Stimulated activated memory B cell treated with anti-CD40 and anti-IgM and Interleukin-4, amounts not matched to agents 10 μg/mL and 1 μg/mL and 100 μg/mL, for 72 hours (primary cell): ENCODE results near the gene HOXA11.

Source experiments
- ATAC-seq: fragments of 150-1000 bp; cut with Tn5 transposase; 2 replicates; pipeline ENCODE4 v1.10.0; 2021
- H3K27ac Mint-ChIP-seq: one replicate; pipeline ENCODE4 v1.8.0; 2022; ENCODE audit warnings: mild to moderate bottlenecking, mixed read lengths
- H3K27me3 Mint-ChIP-seq: one replicate; pipeline ENCODE4 v1.8.0; 2022; ENCODE audit warnings: mixed read lengths
- H3K36me3 Mint-ChIP-seq: one replicate; pipeline ENCODE4 v1.8.0; 2022; ENCODE audit warnings: mixed read lengths
- H3K4me1 Mint-ChIP-seq: one replicate; pipeline ENCODE4 v1.8.0; 2022; ENCODE audit warnings: mixed read lengths
- H3K4me3 Mint-ChIP-seq: one replicate; pipeline ENCODE4 v1.8.0; 2022; ENCODE audit warnings: mild to moderate bottlenecking, moderate library complexity, mixed read lengths
- H3K9me3 Mint-ChIP-seq: one replicate; pipeline ENCODE4 v1.8.0; 2022; ENCODE audit warnings: mixed read lengths

HOXA11 gene

DNA sequence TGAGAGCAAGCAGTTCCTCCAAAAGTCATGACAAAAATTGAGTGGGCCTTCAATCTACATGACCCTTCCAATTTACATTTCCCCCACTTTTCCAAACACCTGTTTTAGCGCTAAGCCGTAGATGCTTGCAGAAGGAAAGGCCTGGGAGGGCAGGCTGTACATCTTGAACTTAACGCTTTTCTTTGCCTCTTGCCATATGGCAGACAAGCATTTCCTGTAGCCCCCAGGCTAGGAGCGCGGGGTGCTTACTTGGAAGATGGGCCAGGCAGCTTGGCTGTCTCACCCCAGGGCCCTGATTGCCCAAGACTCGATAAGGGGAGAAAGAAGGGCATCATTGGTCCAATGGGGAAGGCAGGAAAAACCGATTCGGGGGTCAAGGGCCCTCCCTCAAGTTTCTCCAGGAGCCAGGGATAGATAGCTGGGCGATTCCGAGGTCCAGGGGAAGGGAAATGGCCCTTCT, 12.7 kb downstream of the HOXA11 start:
- Mint-ChIP-seq H3K4me3 (peak overlapping the region; percentile 47), H3K9me3 (no peaks in the 10 kb centered on the region), H3K27me3 (peaks cover 83% of the 10 kb centered on the region), H3K4me1 (peaks cover 25% of the 10 kb centered on the region), H3K36me3 (no peaks in the 10 kb centered on the region), H3K27ac (no peak overlapping the region)
- no peak for ATAC-seq

DNA sequence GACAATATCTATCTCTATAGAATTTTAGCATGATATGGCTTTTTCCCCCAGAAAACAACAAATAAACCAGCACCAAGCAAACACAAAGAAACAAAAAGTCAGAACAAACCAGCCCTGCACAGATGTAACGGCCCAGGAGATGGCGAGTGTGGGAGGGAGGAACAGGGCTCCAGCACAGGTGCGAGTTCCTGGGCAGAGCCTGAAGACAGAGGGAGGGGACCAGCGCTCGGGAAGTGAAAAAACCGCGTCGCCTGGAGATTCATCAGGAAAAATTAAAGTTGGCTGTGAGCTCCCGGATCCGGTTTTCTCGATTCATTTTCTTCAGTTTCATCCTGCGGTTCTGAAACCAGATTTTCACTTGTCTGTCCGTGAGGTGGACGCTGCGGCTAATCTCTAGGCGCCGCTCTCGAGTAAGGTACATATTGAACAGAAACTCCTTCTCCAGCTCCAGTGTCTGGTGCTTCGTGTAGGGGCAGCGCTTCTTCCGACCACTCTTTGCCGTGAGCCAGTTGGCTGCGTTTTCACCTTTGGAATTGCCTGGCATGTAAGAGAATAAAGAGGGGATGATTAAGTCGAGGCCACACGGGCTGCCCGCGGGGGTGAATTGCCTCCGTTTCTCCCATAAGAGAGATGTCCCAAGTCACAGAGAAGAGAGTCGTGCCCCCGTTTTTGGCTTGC, 13.3 kb downstream of the HOXA11 start:
- Mint-ChIP-seq H3K4me1 (peaks cover 25% of the 10 kb centered on the region), H3K36me3 (no peaks in the 10 kb centered on the region), H3K27ac (no peak overlapping the region), H3K9me3 (no peaks in the 10 kb centered on the region), H3K27me3 (peaks cover 83% of the 10 kb centered on the region), H3K4me3 (no peak overlapping the region)
- no peak for ATAC-seq

DNA sequence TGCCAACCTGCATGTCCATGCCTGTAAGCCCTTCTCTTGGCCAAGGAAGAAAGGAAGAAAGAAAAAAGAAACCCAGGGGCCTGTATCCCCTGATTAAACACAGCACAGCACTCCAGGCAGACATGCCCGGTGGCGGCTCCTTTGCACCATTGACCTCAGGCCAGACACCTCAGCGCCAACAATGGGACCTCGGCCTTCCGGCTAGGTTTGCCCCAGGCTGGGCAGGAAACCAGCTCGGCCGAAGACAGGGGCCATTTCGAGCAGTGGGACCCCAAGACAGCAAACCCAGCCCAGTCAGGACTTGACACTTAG, 13.8 kb downstream of the HOXA11 start:
- Mint-ChIP-seq H3K27me3 (peaks cover 80% of the 10 kb centered on the region), H3K4me3 (no peak overlapping the region), H3K27ac (no peak overlapping the region), H3K9me3 (no peaks in the 10 kb centered on the region), H3K4me1 (peaks cover 25% of the 10 kb centered on the region), H3K36me3 (no peaks in the 10 kb centered on the region)
- ATAC-seq: no peak

DNA sequence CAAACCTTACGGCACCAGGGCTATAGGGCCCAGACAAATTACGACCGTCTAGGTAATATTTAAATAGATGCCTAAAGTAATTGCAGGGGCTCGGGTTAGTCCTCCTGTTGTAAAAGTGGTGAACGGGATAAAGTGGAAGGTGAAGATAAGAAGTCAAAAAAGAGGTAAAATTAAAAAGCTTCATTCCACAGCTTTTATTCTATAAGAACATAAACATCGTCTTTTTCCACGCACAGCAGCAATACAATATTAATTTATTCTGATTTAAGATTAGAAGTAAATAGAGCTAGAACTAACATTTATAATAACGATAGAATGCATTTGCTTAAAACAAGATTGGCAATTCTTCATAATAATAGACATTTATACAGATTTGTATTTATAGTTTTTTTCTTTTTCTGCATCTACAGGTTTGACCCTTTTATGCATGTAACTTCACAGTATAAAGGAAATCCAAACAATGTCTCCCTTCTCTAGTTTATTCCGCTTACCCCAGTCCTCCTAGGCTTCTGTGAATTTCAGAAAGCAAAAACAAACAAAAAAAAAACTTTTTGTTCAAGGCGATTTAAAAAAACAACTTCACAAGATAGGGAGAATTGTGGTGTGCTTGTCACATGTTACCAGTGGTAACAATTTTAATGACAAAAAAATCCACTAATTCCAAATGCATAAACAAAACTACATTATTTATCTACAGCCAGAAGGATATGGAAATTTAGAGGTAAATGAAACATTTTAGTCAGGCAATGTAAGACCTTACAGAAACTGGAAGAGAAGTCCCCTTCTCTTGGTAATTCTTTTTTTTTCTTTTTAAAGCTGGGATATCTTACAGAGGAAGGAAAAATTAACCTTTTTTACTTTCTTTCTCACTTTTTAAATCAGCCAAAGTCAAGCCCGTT, 14.4 kb downstream of the HOXA11 start:
- no peak for ATAC-seq
- no peaks in the 10 kb centered on the region for H3K36me3 Mint-ChIP-seq
- H3K4me3 Mint-ChIP-seq: no peak overlapping the region
- H3K4me1 Mint-ChIP-seq: peaks cover 25% of the 10 kb centered on the region
- no peak overlapping the region for H3K27ac Mint-ChIP-seq
- no peaks in the 10 kb centered on the region for H3K9me3 Mint-ChIP-seq
- H3K27me3 Mint-ChIP-seq: peaks cover 74% of the 10 kb centered on the region

DNA sequence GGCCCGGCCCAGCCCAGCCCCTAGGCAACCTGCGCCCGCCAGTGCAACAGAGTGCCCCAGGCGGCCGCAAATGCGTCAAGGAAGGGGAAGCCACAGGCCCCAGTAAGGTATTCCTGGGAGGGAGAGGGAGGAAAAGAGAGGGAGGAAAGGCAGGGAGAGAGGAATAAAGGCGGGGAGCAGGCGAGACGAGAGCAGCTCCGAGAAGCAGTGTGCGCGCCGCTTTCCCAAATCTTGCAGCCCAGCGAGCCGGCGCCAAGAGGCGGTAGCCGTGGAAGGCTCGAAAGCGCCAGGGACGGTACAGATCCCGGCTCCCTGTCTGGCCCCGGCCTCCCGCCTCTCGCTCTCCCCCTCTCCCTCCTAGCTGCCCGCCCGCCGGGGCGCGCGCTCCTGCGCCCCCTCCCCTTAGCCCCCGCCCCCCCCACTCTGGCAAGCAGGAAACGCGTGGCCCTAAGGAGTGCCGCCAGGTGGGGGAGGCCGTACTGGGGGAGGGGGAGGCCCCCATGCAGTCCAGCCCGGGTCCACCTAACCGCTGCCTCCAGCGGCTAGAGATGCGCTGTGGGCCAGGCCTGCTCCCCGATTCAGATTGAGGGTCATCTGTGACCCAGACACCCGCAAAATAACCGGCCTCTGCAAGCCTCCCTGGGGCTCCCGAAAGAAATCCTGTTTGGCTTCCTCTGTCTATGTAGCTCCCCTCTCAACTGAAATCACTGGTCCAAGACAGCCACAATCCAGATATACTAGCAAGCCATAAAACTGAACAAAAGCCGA, 15.2 kb downstream of the HOXA11 start:
- Mint-ChIP-seq H3K9me3 (no peaks in the 10 kb centered on the region), H3K27ac (no peak overlapping the region), H3K4me3 (no peak overlapping the region), H3K27me3 (peaks cover 68% of the 10 kb centered on the region), H3K4me1 (peaks cover 22% of the 10 kb centered on the region), H3K36me3 (no peaks in the 10 kb centered on the region)
- ATAC-seq: no peak

DNA sequence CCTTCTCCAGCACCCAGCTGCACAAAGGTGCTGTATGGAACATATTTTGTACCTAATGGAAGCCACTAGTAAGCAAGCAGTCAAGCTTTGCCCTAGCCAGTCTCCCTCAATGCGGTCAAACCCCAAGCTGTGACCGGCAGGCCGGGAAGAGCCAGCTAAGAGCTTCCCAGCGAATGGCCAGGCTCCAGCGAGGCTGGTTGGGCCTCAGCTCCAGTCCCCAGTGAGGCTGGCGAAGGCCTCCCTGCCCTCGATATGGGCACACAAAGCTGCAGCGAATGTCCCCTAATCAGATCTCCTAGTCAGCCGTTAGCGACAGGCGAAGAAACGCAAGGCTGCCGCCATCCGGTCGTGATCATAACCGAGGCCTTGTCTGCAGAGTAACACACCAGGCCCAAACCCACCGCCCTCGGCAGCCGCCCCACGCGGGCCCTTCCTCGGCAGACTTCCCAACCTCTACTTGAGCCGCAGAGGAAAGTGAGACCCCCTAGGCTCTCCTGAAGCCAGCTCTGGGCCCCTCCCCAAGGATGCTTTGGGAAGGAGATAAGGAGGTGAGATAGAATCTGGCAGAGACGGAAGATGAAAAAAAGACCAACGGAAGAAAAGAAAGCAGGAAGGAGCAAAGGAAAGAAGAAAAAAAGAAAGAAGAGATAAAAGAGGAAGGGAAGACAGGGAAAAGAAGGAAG, 16.6 kb downstream of the HOXA11 start:
- Mint-ChIP-seq H3K4me1 (peaks cover 19% of the 10 kb centered on the region), H3K27me3 (peaks cover 74% of the 10 kb centered on the region), H3K27ac (no peak overlapping the region), H3K9me3 (no peaks in the 10 kb centered on the region), H3K4me3 (no peak overlapping the region), H3K36me3 (no peaks in the 10 kb centered on the region)
- ATAC-seq: no peak

DNA sequence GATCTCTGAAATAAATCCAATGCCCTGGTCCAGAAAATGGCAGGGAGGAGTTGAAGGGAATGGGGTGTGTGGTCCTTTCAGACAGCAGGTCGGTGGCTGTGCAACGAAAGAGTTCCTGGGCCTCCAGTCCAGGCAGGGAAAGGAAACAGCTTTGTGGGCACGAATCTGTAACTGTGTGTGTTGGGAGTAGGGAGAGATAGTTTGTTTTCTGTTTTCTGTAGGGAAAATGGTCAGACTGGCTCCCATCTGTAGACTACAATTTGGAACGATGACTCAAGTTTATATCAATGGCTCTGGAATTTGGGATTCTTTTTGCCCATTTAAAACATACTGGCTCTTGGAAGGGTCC, 17.1 kb downstream of the HOXA11 start:
- H3K36me3 Mint-ChIP-seq: no peaks in the 10 kb centered on the region
- H3K4me3 Mint-ChIP-seq: no peak overlapping the region
- no peak for ATAC-seq
- no peaks in the 10 kb centered on the region for H3K9me3 Mint-ChIP-seq
- peaks cover 19% of the 10 kb centered on the region for H3K4me1 Mint-ChIP-seq
- peaks cover 79% of the 10 kb centered on the region for H3K27me3 Mint-ChIP-seq
- H3K27ac Mint-ChIP-seq: no peak overlapping the region

DNA sequence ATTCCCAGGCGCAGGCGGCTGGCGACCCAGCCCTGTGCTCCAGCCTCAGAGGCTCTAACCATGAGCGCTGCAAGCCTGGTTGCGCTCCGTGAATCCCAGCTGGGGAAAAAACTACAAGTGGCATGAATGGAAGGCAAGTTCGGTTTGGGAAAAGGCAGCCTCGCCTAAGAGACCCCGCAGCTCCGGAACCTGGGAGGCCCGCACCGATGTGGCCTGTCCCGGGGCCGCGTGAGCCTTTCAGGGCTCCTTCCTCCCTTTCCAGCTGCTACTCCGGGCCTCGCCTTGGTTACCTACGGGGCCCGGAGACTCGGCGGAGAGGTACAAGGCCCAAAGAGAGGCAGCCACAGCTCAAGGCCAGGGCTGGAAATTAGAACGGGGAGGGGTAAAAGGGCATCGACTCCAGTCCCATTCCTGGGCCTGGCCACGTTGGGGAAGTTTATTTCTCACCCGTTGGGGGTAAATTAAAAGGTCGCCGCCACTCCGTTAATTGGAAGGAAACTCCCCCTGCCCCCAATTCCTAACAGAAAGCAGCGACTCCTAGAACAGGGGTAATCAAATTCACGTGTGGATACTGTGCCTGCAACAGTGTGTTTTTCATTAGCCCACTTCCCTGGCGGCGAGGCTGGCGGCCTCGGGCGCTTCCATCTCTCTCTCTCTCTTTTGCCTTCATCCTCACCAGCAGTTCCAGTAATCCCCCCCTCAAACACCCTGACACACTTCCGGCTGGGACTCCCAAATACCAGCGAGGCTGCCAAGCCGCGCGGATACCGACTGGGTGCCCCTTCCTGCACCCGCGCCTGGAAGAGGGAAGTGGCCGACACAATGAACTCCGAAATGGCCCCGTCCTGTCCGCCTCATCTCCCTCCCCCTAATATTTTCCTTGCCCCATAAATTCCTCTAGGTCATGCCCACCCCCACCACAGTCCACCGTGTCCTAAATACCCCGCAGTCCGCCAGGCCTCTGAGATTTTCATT, 18.2 kb downstream of the HOXA11 start:
- peaks cover 79% of the 10 kb centered on the region for H3K27me3 Mint-ChIP-seq
- H3K4me1 Mint-ChIP-seq: peaks cover 13% of the 10 kb centered on the region
- ATAC-seq: no peak
- H3K9me3 Mint-ChIP-seq: no peaks in the 10 kb centered on the region
- H3K4me3 Mint-ChIP-seq: peak overlapping the region; percentile 15
- no peaks in the 10 kb centered on the region for H3K36me3 Mint-ChIP-seq
- peak overlapping the region; percentile 61 for H3K27ac Mint-ChIP-seq

DNA sequence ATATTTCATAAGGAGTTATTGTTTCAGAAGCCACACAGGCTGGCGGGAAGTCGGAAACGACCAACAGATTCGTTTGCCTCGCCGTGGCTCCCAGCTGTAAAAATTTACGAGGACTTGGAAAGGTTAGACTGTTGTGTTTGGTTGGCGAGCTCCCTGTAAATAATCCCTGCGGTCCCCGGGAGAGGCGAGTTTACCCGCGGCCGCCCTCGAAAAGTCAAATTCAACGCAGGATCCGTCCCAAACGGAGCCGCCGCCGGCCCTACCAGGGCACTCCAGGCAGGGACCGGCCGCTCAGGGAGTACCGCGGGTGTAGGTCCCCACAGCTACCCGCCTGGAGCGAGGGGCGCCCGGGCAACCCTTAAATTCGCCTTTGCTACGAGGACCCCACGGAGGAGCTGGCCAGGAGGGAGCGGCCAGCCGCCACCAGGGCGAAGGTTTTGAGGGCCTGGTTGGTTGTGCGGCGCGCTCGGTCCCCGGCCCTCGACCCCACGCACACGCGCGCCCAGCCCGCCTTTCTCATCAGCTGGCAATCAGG, 19.0 kb downstream of the HOXA11 start:
- Mint-ChIP-seq H3K27me3 (peaks cover 76% of the 10 kb centered on the region), H3K4me3 (peak overlapping the region; percentile 29), H3K27ac (no peak overlapping the region), H3K36me3 (no peaks in the 10 kb centered on the region), H3K4me1 (peaks cover 10% of the 10 kb centered on the region), H3K9me3 (no peaks in the 10 kb centered on the region)
- ATAC-seq: no peak

DNA sequence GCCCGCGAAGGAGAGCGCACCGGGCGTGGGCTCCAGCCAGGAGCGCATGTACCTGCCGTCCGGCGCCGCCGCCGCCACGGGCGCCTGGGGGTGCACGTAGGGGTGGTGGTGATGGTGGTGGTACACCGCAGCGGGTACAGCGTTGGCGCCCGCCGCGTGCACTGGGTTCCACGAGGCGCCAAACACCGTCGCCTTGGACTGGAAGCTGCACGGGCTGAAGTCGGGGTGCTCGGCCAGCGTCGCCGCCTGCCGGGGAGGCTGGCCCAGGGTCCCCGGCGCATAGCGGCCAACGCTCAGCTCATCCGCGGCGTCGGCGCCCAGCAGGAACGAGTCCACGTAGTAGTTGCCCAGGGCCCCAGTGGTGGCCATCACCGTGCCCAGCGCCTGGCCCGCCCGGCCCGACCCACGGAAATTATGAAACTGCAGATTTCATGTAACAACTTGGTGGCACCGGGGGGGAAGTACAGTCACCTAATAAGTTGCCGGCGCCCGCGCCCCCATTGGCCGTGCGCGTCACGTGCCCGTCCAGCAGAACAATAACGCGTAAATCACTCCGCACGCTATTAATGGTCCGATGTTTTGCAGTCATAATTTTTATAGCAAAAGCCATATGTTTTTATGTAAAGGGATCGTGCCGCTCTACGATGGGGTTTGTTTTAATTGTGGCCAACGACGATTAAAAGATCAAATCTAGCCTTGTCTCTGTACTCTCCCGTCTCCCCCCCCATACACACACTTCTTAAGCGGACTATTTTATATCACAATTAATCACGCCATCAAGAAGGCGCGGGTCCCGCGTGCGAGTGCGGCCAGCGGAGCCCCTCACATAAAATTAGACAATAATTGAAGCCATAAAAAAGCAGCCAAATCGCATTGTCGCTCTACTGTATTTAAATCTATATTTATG, 19.7 kb downstream of the HOXA11 start, which contains the start of gene HOXA9:
TSS of gene HOXA9 (minus strand) at position 449 of the 907 bp plus-strand sequence. CDS start at position 369, 80 bp downstream.
- peaks cover 14% of the 10 kb centered on the region for H3K4me1 Mint-ChIP-seq
- peaks cover 73% of the 10 kb centered on the region for H3K27me3 Mint-ChIP-seq
- H3K27ac Mint-ChIP-seq: no peak within 1 kb of the TSS
- H3K36me3 Mint-ChIP-seq: no peaks in the 10 kb centered on the region
- peak within 1 kb of the TSS; percentile 31 for H3K4me3 Mint-ChIP-seq
- no peak for ATAC-seq
- no peaks in the 10 kb centered on the region for H3K9me3 Mint-ChIP-seq

DNA sequence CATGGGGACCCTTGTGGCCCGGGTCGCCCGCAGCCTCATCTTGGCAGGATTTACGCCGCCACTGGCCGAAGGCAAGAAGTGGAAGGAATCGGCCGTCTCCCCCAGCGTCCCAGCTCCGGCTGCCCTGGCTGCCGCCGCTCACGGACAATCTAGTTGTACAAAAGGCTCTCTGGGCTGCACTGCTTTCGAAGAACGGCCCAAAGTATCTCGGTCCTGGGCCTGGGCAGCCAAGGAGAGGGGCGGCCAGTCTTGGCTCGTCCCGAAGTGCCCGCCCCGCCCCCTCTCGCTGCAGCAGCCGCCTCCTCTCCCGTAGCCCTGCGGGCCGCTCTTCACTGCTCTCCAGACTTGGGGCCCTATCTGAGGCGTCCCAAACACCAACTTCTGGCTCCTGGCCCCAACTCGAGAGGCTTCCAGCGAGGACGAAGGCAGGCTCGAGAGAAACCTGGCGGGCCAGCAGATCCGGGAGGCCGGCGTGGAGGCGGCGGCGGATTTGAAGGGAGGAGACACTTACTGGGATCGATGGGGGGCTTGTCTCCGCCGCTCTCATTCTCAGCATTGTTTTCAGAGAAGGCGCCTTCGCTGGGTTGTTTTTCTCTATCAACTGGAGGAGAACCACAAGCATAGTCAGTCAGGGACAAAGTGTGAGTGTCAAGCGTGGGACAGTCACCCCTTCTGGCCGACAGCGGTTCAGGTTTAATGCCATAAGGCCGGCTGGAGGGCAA, 20.5 kb downstream of the HOXA11 start:
- Mint-ChIP-seq H3K9me3 (no peaks in the 10 kb centered on the region), H3K36me3 (no peaks in the 10 kb centered on the region), H3K27ac (no peak overlapping the region), H3K27me3 (peaks cover 76% of the 10 kb centered on the region), H3K4me1 (peaks cover 14% of the 10 kb centered on the region), H3K4me3 (peak overlapping the region; percentile 31)
- ATAC-seq: no peak

DNA sequence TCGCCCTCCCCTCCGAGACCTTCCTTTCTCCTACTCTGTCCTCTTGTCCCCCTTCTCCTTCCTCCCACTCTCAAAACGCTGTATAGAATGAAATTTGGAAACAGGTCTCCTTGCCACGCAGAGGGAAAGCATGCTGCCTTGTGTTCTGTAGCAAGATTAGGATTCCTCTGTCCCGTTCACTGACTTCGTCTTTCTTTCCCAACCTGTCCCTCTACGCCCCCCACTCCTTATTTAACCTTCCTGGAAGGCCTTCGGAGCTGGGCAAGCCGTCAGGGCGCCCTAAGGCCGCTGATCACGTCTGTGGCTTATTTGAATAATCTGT, 21.0 kb downstream of the HOXA11 start:
- H3K9me3 Mint-ChIP-seq: no peaks in the 10 kb centered on the region
- no peak for ATAC-seq
- H3K27ac Mint-ChIP-seq: no peak overlapping the region
- peaks cover 77% of the 10 kb centered on the region for H3K27me3 Mint-ChIP-seq
- no peaks in the 10 kb centered on the region for H3K36me3 Mint-ChIP-seq
- H3K4me3 Mint-ChIP-seq: peak overlapping the region; percentile 9
- H3K4me1 Mint-ChIP-seq: peaks cover 14% of the 10 kb centered on the region
